GM13977 (cell line): ENCODE measurements around the gene FOXE3.

Source experiments
- DNase-seq: peaks from one replicate; pipeline ENCODE4 v3.0.0; 2012; ENCODE audit warnings: low spot score
- CTCF ChIP-seq: IDR thresholded peaks from 2 replicates; pipeline ENCODE4 v1.5.1; 2012; ENCODE audit warnings: mild to moderate bottlenecking, control low read depth; ENCODE audit not compliant: insufficient read depth; ENCODE audit errors: extremely low read depth, missing control alignments
- in situ Hi-C: fragments of 300-500 bp; cut with MboI; formaldehyde crosslinking; loops from one replicate; pipeline ENCODE4 v1.12.0; 2022; ENCODE audit warnings: low sequenced_read_pairs, low pct_unique_long_range_greater_than_20kb, mixed read lengths, inconsistent platforms; ENCODE audit not compliant: unreplicated experiment

Gene FOXE3

GRCh38 chr1:47465605-47466004 lies 49.5 kb downstream of the FOXE3 start:
- no peak for DNase-seq
- in situ Hi-C loops = no loop called here
- no peak for TF ChIP-seq CTCF
